SIG-M5 (cell line): ENCODE measurements around the gene HS6ST3.

Source experiments
- DNase-seq: peaks from one replicate; lab custom pipeline; 2025; lab: John Stamatoyannopoulos, UW

The HS6ST3 gene

DNA sequence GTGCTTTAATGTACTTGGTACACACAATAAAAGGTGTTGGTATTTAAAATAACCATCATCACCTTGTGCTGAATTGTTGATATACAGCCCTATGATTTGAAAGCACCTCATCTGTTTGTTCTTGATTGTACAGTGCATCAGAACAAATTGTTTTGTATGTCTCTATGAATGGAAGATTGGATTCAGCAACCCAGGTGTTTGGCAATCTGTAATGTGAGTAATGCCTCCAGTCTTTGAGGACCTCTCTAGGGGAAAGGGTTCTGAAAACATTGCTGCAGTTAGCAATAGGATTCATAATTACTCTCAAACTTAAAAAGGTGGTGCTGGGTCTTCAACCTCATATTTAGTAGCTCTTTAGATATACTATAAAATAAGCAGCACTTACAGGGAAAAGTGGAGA lies 562.6 kb downstream of the HS6ST3 start:
- DNase-seq, result no peak

DNA sequence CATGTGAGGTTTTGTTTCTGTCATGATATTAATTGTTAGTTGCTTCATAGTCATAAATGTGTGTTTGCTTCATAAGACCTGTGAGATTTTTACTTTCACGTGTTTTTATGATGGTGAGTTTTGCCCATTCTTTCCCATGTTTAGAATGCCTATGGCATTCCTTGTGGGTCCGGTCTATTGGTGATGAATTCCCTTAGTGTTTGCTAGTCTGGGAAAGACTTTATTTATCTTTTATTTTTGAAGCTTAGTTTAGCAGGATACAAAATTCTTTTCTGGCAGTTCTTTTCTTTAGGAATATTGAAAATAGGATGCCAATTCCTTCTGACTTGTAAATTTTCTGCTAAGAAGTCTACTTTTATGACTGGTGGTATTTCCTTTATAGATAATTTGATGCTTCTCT lies 571.7 kb downstream of the HS6ST3 start:
- DNase-seq, result no peak

DNA sequence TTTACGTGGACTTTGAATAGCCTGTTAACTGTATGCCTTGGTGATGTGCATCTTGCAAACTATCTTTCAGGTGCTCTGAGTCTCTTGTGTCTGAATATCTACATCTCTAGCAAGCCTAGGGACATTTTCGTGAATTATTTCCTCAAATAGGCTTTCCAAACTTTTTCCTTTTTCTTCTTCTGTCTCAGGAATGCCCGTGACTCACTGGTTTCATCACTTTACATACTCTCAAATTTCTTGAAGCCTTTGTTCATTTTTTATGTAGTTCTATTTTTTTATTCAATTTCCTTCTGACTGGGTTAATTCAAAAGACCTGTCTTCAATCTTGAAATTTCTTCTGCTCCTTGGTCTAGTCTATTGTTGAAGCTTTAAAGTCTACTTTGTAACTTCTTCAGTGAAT lies 572.1 kb downstream of the HS6ST3 start:
- no peak for DNase-seq

DNA sequence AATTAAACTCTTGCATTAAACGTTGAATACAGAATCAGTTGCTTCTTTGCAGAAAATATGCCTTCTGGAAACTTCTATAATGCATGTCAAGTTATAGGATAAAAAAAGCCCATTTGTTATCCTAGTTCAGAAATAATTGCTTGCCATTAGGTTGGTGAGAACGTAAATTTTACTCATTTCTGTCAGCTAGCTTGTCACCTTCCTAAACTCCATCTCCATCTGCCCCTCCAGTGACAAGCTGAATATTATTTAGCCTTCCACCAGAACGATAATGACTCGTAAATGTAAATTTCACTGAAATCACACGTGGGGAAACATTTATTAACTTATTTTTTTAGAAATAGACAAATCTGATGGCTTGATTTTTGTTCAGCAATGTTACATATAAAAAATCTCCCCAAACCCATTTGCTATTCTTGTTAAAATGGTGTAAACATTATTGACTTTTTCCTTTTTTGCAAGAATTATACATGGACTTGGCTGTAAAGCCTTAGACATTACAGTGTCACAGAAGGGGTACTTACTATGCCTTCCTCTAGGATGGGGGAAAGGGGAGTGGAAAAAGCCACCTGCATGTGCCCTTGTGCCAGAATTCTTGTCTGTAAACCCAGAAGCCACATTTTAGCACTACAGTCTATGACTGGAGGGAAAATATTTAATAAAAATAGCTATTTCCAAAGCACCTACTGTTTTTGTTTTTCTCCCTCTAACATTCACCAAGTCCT lies 577.5 kb downstream of the HS6ST3 start:
- no peak for DNase-seq

DNA sequence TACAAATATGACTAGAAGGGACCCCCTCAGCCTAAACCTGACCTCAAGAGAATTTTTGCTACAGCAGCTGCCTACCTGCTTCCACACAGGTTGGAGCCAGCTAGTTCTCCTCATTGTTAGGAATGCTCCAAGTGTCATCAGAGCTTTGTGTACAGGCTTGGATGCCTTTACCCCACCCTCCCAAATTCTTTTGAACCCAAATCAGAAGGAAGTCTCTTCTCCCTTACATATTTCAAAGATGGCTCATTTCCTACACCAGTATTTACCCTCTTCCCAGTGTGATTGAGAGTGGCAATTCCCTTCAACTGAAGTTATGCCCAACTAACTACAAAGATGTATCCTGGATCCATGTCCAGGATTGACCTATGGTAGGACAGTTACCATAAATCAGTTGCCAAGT lies 581.2 kb downstream of the HS6ST3 start:
- DNase-seq, result no peak

DNA sequence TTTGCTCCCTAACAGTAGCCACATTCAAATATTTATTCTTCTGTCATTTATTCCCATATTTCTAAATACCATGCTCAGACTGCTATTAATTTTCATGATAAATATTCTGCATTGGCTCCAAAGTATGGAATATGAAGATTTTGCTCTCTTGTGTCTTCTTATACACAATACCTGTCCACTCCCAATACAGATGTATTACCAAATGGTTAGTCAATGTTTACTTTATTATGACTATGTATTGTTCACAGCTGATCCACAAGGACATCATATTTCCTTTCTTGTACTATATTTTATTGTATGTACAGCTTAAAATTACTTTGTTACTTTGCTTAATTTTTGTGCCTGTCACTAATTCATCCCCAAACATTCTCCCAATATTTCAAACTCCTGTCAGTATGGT lies 582.1 kb downstream of the HS6ST3 start:
- no peak for DNase-seq

DNA sequence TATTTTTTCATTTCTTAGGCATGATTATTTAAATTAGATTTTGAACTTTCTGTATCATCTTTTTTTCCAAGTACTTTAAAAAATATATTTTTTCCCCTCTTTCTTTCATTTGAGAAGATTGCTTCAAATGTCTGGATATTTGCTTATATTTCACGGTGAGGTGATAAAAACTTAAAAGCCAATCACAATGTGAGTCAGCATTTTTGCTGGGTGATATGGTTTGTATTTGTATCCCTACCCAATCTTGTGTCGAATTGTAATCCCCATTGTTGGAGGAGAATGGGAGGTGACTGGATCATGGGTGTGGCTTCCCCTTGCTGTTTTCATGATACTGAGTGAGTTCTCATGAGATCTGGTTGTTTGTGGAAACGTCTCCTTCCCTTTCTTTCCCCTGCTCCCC lies 583.9 kb downstream of the HS6ST3 start:
- no peak for DNase-seq

DNA sequence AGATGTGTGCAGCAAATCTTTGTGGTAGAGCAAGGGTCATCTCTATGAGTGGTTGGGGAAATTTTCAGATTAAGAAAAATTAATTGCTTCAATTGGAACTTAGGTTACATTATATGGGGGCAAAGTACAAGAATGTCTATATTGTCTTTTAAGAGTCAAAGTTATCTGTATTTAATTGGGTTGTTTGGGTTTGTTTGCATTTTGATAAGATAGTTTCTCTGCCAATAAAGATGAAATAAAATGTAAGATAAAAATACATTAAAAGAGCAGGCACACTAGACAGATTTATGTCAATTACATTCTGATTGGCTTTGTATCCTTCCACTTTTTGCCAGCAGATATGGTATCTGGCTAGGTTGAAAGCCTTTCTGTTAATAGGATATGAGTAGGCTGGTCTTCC lies 587.1 kb downstream of the HS6ST3 start:
- no peak for DNase-seq

DNA sequence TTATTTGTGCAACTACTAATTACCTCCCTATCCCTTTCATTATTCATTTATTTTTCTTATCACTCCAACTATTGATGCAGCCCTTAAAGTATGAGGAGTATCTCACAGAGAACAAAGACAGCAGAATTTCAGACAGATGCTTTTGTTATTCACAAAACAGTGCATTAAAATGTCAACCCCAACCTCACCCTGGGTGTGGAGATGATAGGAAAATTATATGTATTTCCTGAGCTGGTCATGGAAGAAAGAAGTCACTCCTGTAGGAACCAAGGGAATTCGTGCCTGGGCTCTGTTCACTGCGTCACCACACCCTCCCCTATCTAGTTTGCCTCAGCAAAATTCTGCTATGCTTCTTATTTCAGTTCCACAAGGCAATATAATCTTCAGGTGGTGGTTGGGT lies 588.9 kb downstream of the HS6ST3 start:
- no peak for DNase-seq

DNA sequence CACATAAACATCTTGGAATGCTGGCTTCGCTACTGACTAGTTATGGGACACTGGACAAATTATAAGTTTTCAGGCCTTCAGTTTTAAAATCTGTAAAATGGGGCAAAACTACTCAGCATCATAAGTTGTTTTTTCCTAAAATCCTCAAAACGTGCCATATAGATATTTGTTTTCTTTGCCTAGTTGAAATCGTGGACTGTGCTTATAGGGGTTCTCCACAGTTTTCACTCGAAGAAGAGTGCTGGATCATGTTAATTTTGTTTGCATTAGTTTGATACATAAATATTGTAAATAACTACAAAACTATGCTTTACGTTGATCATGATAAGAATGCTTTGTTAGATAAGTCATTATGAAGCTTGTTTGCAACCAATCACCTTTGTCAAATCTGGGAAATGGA lies 591.0 kb downstream of the HS6ST3 start:
- no peak for DNase-seq

DNA sequence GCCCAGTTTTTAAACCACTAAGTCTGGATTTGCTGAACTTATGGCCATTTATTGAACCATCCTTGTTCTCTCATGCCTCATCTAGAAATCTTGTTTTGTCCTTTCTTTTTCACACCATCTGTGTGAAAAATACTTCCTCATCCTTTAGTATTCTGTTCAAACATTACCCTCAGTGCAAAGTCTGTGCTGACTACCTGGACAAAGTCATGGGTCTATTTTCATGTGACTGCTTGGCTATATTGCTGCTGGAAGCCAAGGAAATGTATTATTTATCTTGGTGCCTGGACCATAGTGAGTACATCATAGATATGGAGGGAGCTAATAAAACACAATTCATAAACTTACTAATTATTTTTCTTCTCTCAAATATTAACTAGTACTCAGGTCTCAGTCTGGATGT lies 591.9 kb downstream of the HS6ST3 start:
- DNase-seq, result no peak

DNA sequence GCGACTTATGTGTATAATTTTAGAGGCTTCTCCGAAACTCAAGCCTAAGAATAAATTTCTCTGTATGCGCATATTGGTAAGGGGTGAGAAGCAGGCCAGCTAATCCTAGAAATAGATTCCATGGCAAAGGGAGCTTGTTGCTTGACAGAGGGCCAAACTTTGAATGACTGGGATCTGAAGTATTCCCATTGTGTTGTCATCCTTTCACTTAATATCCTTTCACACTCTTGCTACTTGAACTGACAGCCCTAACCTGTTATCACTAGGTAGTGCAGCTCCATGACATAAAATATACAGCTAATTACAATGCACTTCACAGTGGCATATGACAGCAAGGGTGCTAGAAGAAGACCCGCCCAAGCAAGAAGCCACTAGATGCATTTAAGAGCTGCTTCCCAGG lies 594.6 kb downstream of the HS6ST3 start:
- DNase-seq, result no peak

DNA sequence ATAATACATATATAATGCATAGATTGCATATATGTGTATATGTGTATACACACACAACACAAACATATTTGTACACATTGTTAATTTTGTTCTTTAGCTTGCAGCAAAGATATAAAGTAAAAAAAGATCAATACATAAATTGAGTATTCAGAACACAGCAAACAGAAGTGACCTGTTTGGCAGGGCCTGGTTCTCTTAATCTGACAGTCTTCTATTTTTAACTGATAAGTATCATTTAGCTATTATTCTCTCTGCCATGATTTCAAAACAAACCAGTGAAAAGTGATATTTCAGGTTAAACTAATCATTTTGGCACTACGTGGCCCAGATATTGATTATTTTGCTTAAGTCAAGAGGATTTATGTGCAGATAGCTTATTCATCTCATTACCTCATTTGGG lies 595.0 kb downstream of the HS6ST3 start:
- no peak for DNase-seq

DNA sequence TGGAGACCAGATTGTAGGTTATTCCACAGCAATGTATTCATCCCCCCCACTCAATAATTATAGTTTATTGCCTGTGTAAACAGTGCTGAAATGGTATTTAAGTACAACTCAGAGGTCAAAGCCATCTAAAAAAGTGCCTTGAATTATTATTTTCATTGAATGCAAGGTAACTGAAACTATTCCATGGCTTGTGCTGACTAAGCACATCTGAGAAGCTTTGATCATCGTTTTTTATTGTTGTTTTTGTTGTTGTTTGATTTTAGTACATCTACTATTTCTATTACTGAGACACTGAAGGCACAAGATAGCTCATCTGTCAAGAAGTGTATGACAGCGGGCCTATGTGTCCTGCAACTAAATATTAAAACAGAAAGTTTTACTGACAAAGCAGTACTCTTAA lies 596.4 kb downstream of the HS6ST3 start:
- DNase-seq, result no peak

DNA sequence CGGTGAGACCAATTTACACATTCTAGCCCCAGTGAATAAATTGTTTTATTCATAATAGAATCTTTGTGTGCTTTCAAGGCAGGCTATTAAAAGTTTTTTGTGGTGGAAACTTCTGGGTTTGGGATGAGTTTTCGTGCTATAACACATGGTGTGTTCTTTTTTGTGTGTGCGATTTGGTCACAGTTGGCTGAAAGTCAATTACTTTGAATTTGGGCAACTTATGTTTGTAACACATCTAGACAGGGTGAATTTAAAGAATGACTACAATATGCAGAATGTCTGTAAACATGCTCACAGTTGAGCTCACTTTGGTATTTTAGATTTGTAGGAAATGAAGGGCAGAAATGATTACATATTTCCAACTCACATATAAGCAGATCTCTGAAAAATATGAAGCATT lies 597.3 kb downstream of the HS6ST3 start:
- DNase-seq, result no peak

DNA sequence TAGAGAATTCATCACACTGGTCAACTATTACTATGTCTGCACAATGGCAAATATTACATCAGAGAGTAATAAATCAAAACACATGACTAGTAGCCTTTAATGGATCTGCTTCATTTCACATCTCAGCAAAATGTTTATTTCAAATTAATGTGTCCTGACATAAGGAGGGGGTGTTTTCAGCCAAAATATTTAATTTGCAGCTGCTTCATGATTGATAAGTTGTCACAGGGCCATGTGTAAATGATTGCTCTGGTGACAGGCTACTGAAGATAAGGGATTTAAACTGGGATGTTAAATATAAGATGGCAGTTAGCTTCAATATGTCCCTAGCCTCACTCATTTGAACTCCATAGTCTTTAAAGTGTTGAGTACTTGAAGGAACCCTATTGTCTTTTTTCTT lies 601.1 kb downstream of the HS6ST3 start:
- DNase-seq, result no peak

DNA sequence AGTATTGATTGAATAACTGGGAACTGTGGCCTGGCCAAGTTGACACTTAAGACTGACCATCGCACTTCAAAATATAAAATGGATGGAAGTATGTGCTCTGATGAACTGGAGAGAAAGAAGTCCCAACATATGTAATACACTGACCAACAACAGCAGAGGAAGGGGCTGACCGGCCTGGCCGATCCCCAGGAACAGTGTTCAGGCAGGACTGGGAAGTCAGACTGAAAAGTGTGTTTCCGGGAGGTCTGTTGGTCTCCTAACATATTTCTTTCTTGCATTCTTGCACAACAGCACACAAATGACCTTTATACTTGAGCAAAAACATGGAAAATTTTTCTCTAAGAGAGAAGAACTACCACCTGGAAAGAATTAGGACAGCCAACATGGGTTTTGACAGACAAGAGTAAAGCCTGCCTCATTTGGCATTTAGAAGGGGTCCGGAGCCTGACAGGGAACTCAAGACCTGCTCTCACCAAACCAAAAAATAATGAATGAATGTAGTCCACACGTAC lies 606.5 kb downstream of the HS6ST3 start:
- DNase-seq, result no peak

DNA sequence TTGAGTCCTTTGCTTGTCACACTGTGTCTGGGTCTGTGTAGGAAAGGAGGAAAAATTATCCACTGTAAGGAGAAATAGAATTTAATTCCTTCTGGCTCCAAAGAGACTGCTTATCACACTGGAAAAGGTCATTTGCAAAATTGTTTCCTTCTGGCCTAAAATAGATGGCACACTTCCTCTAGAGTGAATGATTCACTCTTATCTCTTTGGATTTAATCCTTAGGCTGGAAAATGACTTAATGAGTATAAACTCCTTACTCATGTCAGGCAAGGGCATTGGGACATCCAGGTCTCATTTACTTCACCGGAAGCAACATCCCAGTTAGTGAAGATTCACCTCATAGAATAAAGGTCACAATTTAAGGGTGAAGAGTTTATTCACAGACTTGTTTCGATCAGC lies 610.8 kb downstream of the HS6ST3 start:
- no peak for DNase-seq

DNA sequence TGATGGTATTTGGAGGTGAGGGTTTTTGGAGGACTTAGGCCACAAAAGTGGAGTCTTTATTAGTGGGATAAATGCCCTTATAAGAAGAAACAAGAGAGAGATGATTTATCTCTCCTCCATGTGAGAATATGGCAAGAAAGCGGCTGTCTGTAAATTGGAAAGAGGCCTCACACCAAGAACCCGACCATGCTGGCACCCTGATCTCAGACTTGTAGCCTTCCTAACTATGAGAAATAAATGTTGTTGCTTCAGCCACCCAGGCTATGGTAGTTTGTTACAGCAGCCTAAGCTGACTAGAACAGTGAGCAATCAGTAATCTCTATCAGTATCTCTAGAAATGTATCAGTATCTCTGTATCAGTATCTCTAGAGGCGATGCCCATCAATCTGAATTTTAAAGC lies 617.2 kb downstream of the HS6ST3 start:
- DNase-seq, result no peak

DNA sequence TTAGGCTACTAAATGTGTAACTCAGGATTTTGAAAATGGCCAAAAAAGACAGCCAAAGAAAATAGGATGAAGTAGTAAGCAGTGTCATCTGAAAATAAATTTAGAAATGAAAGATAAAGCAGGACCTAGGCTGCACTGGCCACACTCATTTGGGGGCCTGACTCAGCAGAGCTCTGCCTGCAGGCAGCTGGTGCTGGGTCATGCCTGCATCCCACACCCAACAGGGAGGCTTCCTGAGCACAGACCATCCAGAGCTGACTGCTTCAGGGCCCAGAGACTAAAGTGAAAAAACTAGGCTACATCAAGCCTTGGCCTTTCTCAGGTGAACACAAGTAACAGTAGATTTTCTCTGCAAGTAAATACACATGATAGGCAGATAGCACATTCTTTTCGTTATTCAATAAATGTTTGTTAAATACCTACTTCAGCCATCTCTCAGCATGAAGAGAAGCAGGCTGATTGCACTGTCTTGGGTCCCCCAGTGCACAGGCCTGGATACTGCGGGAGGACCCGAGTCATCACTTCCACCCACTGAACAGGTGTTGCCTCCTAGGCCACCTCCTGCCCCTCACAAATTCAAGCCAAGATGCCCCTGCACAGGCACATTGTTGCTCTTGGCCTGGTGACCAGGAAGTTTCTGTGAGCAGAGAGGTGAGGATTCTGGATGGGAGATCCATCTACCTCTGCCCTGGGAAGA lies 620.4 kb downstream of the HS6ST3 start:
- no peak for DNase-seq

DNA sequence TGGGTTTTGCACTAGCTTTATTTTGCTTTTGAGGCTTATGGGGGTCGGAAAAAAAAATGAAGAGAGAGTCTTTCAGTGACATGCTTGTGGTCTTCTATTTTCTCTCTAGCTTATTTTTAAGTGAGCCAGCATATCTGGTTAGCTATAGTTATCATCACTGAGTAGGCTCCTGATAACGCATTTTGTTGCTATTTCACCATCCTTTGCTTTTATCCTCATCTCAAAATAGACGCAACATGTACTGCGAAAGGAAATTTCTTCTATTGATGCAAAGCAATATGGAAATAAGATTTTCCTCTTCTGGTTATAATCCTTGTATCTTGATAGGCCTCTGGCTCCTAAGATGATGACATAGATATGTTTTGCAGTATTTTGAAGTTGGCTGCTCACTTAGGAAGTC lies 630.5 kb downstream of the HS6ST3 start:
- no peak for DNase-seq

DNA sequence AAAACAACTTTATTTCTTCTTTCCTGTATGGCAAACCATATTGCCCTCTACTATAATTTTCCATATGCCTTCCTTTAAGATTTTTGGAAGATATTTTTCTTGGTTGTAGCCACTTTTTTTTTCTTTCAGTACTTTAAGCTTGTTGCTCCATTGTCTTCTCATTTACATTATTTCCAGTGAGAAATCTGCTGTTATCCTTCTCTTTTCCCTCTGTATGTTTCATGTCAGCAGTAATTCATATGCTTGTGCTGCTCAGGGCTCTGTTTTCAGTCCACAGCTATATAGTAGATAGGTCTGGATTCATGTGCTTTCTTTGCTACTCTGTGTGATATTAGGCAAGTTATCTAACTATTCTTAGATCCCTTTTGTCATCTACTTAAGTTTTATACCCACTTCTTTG lies 636.7 kb downstream of the HS6ST3 start:
- no peak for DNase-seq

DNA sequence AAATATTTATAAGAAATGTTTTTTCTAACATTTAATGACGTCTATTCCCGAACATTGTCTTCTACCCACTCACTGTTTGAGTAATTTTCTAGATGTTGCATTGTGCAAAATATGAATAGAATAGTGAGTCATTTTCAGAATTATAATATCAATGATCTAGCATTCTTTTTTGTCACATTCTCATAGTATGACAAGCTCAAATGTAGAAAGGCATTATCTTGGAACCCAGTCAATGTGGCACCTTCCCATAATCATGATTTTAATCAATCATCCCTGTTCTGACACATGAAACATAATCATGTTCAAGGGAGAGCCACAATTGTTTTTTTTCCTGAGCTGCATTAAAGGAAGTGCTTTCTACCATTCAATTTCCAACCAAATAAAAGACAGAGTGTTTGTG lies 638.6 kb downstream of the HS6ST3 start:
- DNase-seq, result no peak

DNA sequence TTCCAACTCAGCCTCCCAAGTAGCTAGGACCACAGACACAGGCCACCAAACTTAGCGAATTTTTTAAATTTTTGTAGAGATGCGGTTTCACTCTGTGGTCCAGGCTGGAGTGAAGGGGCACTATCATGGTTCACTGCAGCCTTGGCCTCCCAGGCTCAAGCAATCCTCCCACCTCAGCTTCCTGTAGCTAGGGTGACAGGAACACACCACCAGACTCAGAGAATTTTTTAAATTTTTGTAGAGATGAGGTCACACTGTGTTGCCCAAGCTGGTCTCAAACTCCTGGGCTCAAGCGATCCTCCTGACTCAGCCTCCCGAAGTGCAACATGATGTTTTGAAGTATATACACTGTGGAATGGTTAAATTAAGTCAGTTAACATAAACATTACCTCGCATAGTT lies 640.8 kb downstream of the HS6ST3 start:
- no peak for DNase-seq
